Effector memory CD4-positive, alpha-beta T cell (primary cell): ENCODE measurements around the gene L3MBTL1.

Experiments
- DNase-seq, 3 donors: peaks; one replicate each; pipeline ENCODE4 v3.0.0-alpha.2; 2020
- H3K27ac ChIP-seq: 2 replicates; pipeline ENCODE4 v1.7.0; 2013; ENCODE audit warnings: mild to moderate bottlenecking, low read length, moderate library complexity; ENCODE audit not compliant: insufficient read depth, poor library complexity, severe bottlenecking
- H3K27me3 ChIP-seq: replicated peaks from 2 replicates; pipeline ENCODE4 v1.7.0; 2013; ENCODE audit warnings: mild to moderate bottlenecking, low read length; ENCODE audit not compliant: insufficient read depth, control insufficient read depth, poor library complexity, severe bottlenecking
- H3K36me3 ChIP-seq: 2 replicates; pipeline ENCODE4 v1.7.0; 2013; ENCODE audit warnings: mild to moderate bottlenecking, low read length, moderate library complexity; ENCODE audit not compliant: control insufficient read depth, insufficient read depth
- H3K4me1 ChIP-seq: 2 replicates; pipeline ENCODE4 v1.7.0; 2013; ENCODE audit warnings: low read length, mild to moderate bottlenecking; ENCODE audit not compliant: control insufficient read depth, insufficient read depth, poor library complexity, severe bottlenecking
- H3K4me3 ChIP-seq: 2 replicates; pipeline ENCODE4 v1.7.0; 2013; ENCODE audit warnings: low read length, low read depth, mild to moderate bottlenecking; ENCODE audit not compliant: insufficient read depth, poor library complexity, severe bottlenecking
- H3K9me3 ChIP-seq: 2 replicates; pipeline ENCODE4 v1.7.0; 2013; ENCODE audit warnings: mild to moderate bottlenecking, low read length, moderate library complexity; ENCODE audit not compliant: control insufficient read depth

L3MBTL1 gene

GRCh38 chr20:43520074-43520630 is 12.7 kb downstream of the L3MBTL1 start:
- H3K9me3 ChIP-seq = no peaks in the 10 kb centered on the region
- no peak for DNase-seq
- H3K36me3 ChIP-seq = no peaks in the 10 kb centered on the region
- no peak overlapping the region for H3K4me3 ChIP-seq
- no peaks in the 10 kb centered on the region for H3K4me1 ChIP-seq
- H3K27ac ChIP-seq = no peak overlapping the region
- H3K27me3 ChIP-seq = no peaks in the 10 kb centered on the region

GRCh38 chr20:43525021-43525420 is 17.5 kb downstream of the L3MBTL1 start:
- H3K4me1 ChIP-seq = no peaks in the 10 kb centered on the region
- no peaks in the 10 kb centered on the region for H3K36me3 ChIP-seq
- H3K9me3 ChIP-seq = no peaks in the 10 kb centered on the region
- no peaks in the 10 kb centered on the region for H3K27me3 ChIP-seq
- no peak overlapping the region for H3K27ac ChIP-seq
- no peak for DNase-seq
- H3K4me3 ChIP-seq = no peak overlapping the region

- Histone ChIP-seq H3K9me3 (no peaks in the 10 kb centered on the region), H3K4me3 (no peak overlapping the region), H3K36me3 (no peaks in the 10 kb centered on the region), H3K27ac (no peak overlapping the region), H3K4me1 (no peaks in the 10 kb centered on the region), H3K27me3 (no peaks in the 10 kb centered on the region)
- DNase-seq = no peak
Observed at GRCh38 chr20:43528258-43528875, 20.9 kb downstream of the L3MBTL1 start.

- no peak overlapping the region for H3K4me3 ChIP-seq
- H3K27ac ChIP-seq = no peak overlapping the region
- no peak for DNase-seq
- H3K27me3 ChIP-seq = no peaks in the 10 kb centered on the region
- no peaks in the 10 kb centered on the region for H3K36me3 ChIP-seq
- no peaks in the 10 kb centered on the region for H3K9me3 ChIP-seq
- H3K4me1 ChIP-seq = no peaks in the 10 kb centered on the region
Observed at GRCh38 chr20:43529051-43529450, 21.6 kb downstream of the L3MBTL1 start.

- no peaks in the 10 kb centered on the region for H3K36me3 ChIP-seq
- no peak overlapping the region for H3K4me3 ChIP-seq
- no peaks in the 10 kb centered on the region for H3K9me3 ChIP-seq
- H3K27me3 ChIP-seq = no peaks in the 10 kb centered on the region
- H3K27ac ChIP-seq = no peak overlapping the region
- no peak for DNase-seq
- H3K4me1 ChIP-seq = no peaks in the 10 kb centered on the region
Observed at GRCh38 chr20:43529457-43530153, 22.1 kb downstream of the L3MBTL1 start.

GRCh38 chr20:43530321-43531090 is 23.0 kb downstream of the L3MBTL1 start:
- no peaks in the 10 kb centered on the region for H3K9me3 ChIP-seq
- H3K4me3 ChIP-seq = no peak overlapping the region

GRCh38 chr20:43531091-43531443 is 23.6 kb downstream of the L3MBTL1 start:
- no peaks in the 10 kb centered on the region for H3K36me3 ChIP-seq
- no peaks in the 10 kb centered on the region for H3K4me1 ChIP-seq
- no peak overlapping the region for H3K27ac ChIP-seq
- H3K27me3 ChIP-seq = no peaks in the 10 kb centered on the region
- no peak overlapping the region for H3K4me3 ChIP-seq
- H3K9me3 ChIP-seq = no peaks in the 10 kb centered on the region
- no peak for DNase-seq

More at GRCh38 chr20:43530321-43531090, 23.0 kb downstream of the L3MBTL1 start:
- Histone ChIP-seq H3K27me3 (no peaks in the 10 kb centered on the region), H3K36me3 (no peaks in the 10 kb centered on the region), H3K27ac (no peak overlapping the region), H3K4me1 (no peaks in the 10 kb centered on the region)
- no peak for DNase-seq

GRCh38 chr20:43532416-43533055 is 25.0 kb downstream of the L3MBTL1 start:
- Histone ChIP-seq H3K9me3 (no peaks in the 10 kb centered on the region), H3K36me3 (no peaks in the 10 kb centered on the region), H3K27me3 (no peaks in the 10 kb centered on the region), H3K4me3 (no peak overlapping the region), H3K27ac (no peak overlapping the region), H3K4me1 (no peaks in the 10 kb centered on the region)
- DNase-seq = no peak

GRCh38 chr20:43533060-43533459 is 25.6 kb downstream of the L3MBTL1 start:
- H3K27me3 ChIP-seq = no peaks in the 10 kb centered on the region
- DNase-seq = no peak
- H3K9me3 ChIP-seq = no peaks in the 10 kb centered on the region
- no peak overlapping the region for H3K4me3 ChIP-seq
- no peaks in the 10 kb centered on the region for H3K36me3 ChIP-seq
- no peaks in the 10 kb centered on the region for H3K4me1 ChIP-seq
- H3K27ac ChIP-seq = no peak overlapping the region
